DOHH2 (cell line): ENCODE results near the gene SLC12A6.

Experiments used
- CTCF ChIP-seq: fragments of 200-600 bp; sonication (generic); IDR thresholded peaks from one replicate; pipeline ENCODE4 v1.5.1; 2014; ENCODE audit warnings: antibody characterized with exemption, mild to moderate bottlenecking, low read depth, low read length; ENCODE audit not compliant: poor library complexity, severe bottlenecking
- EZH2phosphoT487 ChIP-seq: fragments of 200-600 bp; sonication (generic); IDR thresholded peaks from 2 replicates; pipeline ENCODE4 v1.6.1; 2017; ENCODE audit warnings: borderline replicate concordance, mild to moderate bottlenecking, antibody characterized with exemption, low read length, moderate library complexity, mixed read lengths

DNA sequence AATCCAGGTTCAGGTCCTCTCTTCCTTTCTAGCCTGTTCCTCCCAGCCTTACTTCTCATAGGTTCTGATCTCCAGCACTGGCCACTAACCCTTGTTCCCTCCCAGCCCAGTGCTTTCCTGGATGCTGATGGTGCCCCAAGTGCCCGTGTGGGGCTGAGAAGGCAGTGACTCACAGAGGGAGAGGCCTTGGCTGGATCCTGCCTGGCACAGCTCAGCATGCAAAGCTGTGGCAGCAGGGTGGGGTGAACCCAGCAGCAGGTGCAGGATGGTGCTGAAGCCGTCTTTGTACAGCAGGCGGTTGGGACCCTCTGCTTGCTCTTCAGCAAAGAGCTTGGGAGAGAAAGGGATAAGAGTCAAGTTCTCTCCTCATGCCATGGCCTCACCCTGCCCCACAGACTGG, 21.8 kb upstream of the SLC12A6 start:
- TF ChIP-seq CTCF = no peak
- TF ChIP-seq EZH2phosphoT487 = no peak
